Measurements from ENCODE around the gene CCDC92. TPM values are rescaled to one million over a fixed set of nuclear protein-coding genes. Genes with fewer than 3 reads are reported as not detected.

Gene CCDC92
- total and polyA plus RNA-seq, 2 of the 8 experiments (the other 6 are each of a cell fraction or from before 2014, with no cell fraction given) = 0.43 to 0.51 TPM

GRCh38 chr12:124010687-124011086 lies 38.1 kb upstream of the CCDC92 start:
- H3K56ac ChIP-seq (replicated peaks; ENCODE audit: insufficient read length, low read depth, low read length) = no peak overlapping the region
- H2BK120ac ChIP-seq (replicated peaks; ENCODE audit: low read depth, low read length) = no peak overlapping the region
- ChIA-PET CTCF (ENCODE audit: partially characterized antibody) (no interaction called here), POLR2A (ENCODE audit: partially characterized antibody) (no interaction called here)
- H2BK15ac ChIP-seq (ENCODE audit: low read length) = no peak overlapping the region
- H3K79me1 ChIP-seq (ENCODE audit: low read depth, low read length) = no peaks in the 10 kb centered on the region; the same call in 1 of the 2 replicates
- no peak overlapping the region for H3K4me3 ChIP-seq (ENCODE audit: extremely low read depth in 1 of 4, insufficient read depth in 2 of 4, low read depth in 3 of 4, low read length in 4 of 4)
- no peak overlapping the region for H2BK5ac ChIP-seq (ENCODE audit: low read depth, low read length)
- no peak overlapping the region for H4K5ac ChIP-seq (ENCODE audit: insufficient read length, low read depth, low read length)
- no peak overlapping the region for H2AK5ac ChIP-seq (ENCODE audit: low read depth, low read length)
- H2BK12ac ChIP-seq (ENCODE audit: low read depth, low read length) = no peak overlapping the region
- peaks cover 0 to 8% of the 10 kb centered on the region in 2 experiments for H4K20me1 ChIP-seq (replicated peaks in 1 of 2; ENCODE audit: control insufficient read depth in 1 of 2, insufficient read depth in 2 of 2, low read length in 2 of 2)
- no peaks in the 10 kb centered on the region for H3K27me3 ChIP-seq (replicated peaks in 1 of 4; ENCODE audit: control insufficient read depth in 3 of 4, extremely low read depth in 1 of 4, insufficient read depth in 3 of 4, low read length in 3 of 4)
- H3K4me1 ChIP-seq (replicated peaks in 1 of 4; ENCODE audit: control insufficient read depth in 3 of 4, insufficient read depth in 4 of 4, low read length in 3 of 4) = no peaks in the 10 kb centered on the region
- H3K14ac ChIP-seq (ENCODE audit: insufficient read length) = no peak overlapping the region
- peaks cover 0 to 16% (median 9%) of the 10 kb centered on the region in 4 experiments; a peak in 4 of 8 replicates for H3K36me3 ChIP-seq (ENCODE audit: control insufficient read depth in 2 of 4, insufficient read depth in 4 of 4, low read length in 3 of 4)
- H3K4me2 ChIP-seq (ENCODE audit: insufficient read depth in 1 of 2, low read depth in 2 of 2, low read length in 2 of 2) = no peak overlapping the region
- H3K79me2 ChIP-seq (ENCODE audit: control insufficient read depth in 1 of 2, insufficient read depth in 2 of 2, low read length in 2 of 2) = no peaks in the 10 kb centered on the region
- H3K4ac ChIP-seq (replicated peaks; ENCODE audit: insufficient read length, low read depth, low read length) = no peak overlapping the region
- H4K8ac ChIP-seq (ENCODE audit: extremely low read depth, insufficient read depth, low read length) = no peak overlapping the region
- no peaks in the 10 kb centered on the region for H3K23me2 ChIP-seq (ENCODE audit: low read depth, low read length)
- DNase-seq (ENCODE audit: low read depth in 1 of 2, low spot score in 2 of 2) = no peak
- TF ChIP-seq KDM1A (IDR thresholded peaks at IDR 0.05; ENCODE audit: borderline replicate concordance, low read length) (peak; percentile 68; the same call in 1 of the 2 replicates), RXRA (IDR thresholded peaks at IDR 0.05; ENCODE audit: insufficient read depth, low read depth, low read length) (no peak)
- no peak overlapping the region for H2BK20ac ChIP-seq (ENCODE audit: low read length)
- 89% methylated on average over 3 of the region's 3 CpGs; no CpG with 5 or more reads in 1 of the 2 experiments for WGBS, 2 experiments (ENCODE audit: extremely low coverage in 1 of 2, insufficient coverage in 1 of 2, insufficient read length in 1 of 2, insufficient replicate concordance in 2 of 2, low coverage in 1 of 2, low lambda C conversion rate in 2 of 2, missing lambda C conversion rate in 1 of 2)
- H3K23ac ChIP-seq (ENCODE audit: insufficient read length) = no peak overlapping the region
- FAIRE-seq = no peak
- no peak overlapping the region for H3K27ac ChIP-seq (ENCODE audit: low read depth, low read length)
- H4K91ac ChIP-seq (replicated peaks; ENCODE audit: insufficient read length, low read length) = no peak overlapping the region
- no peak overlapping the region for H3K9ac ChIP-seq (replicated peaks in 1 of 4; ENCODE audit: extremely low read depth in 1 of 4, low read depth in 3 of 4, low read length in 3 of 4)
- no peak overlapping the region for H2AFZ ChIP-seq (ENCODE audit: low read length)
- no peak overlapping the region for H3K18ac ChIP-seq (ENCODE audit: extremely low read depth, low read length)
- H3K9me3 ChIP-seq (ENCODE audit: insufficient read depth in 2 of 2, low read depth in 1 of 2, low read length in 1 of 2) = no peaks in the 10 kb centered on the region
